Measurements from ENCODE around the gene IFNA4. TPM values are rescaled to one million over a fixed set of nuclear protein-coding genes. Genes with fewer than 3 reads are reported as not detected.

Gene IFNA4
- total RNA-seq, 1 experiment from 2014 or later, result not detected

GRCh38 chr9:21153336-21154017 is 33.9 kb downstream of the IFNA4 start:
- Histone ChIP-seq H3K4me1 (ENCODE audit: control insufficient read depth in 1 of 2, insufficient read depth in 2 of 2, low read length in 2 of 2) (peaks cover 0 to 8% of the 10 kb centered on the region in 2 experiments; a peak in 1 of 4 replicates), H3K9me3 (ENCODE audit: control insufficient read depth in 1 of 2, insufficient read depth in 1 of 2, low read depth in 1 of 2, low read length in 2 of 2) (no peaks in the 10 kb centered on the region), H2AFZ (ENCODE audit: low read depth, low read length, poor library complexity, severe bottlenecking) (peak overlapping the region; percentile 96), H3K79me2 (ENCODE audit: insufficient read depth, low read length) (no peaks in the 10 kb centered on the region), H3K27ac (ENCODE audit: low read depth, low read length) (no peak overlapping the region), H3K36me3 (ENCODE audit: control insufficient read depth in 1 of 2, insufficient read depth in 2 of 2, low read length in 2 of 2) (no peaks in the 10 kb centered on the region), H3K9me2 (ENCODE audit: insufficient read depth) (no peaks in the 10 kb centered on the region), H4K20me1 (ENCODE audit: insufficient read depth) (no peaks in the 10 kb centered on the region), H3K4me2 (ENCODE audit: low read length) (peak overlapping the region; percentile 44), H3K4me3 (replicated peaks in 1 of 2; ENCODE audit: low read depth in 1 of 2, low read length in 2 of 2) (0 out of 4 replicates have a peak overlapping the region, but pooled peaks of 1 of the 2 experiments have one; percentile 8), H3K9ac (ENCODE audit: low read length) (no peak overlapping the region), H3K27me3 (ENCODE audit: insufficient read depth, low read length) (no peaks in the 10 kb centered on the region)
- TF ChIP-seq SIN3A (IDR thresholded peaks at IDR 0.05; ENCODE audit: low read depth), result no peak
- intact Hi-C loops (cut with micrococcal nuclease), result no loop called here
- RAD21 ChIA-PET (ENCODE audit: low non-redundant PET in 1 of 2, low total read pairs in 2 of 2, uncharacterized antibody in 2 of 2, unreplicated experiment in 2 of 2), result no interaction called here
- ATAC-seq, result peak; percentile 86
- CTCF ChIA-PET, result interaction anchor here (0.8 to 1.6 kb wide), 10 partner anchors 12 to 400 kb away, joined by 3 to 8 read pairs (median 4); partner anchors contain the start of gene IFNW1
- no peak for DNase-seq (ENCODE audit: low read depth, low spot score)
- no TSS peak for BruUV-seq (replicated peaks)
- POLR2A ChIA-PET, result no interaction called here

GRCh38 chr9:21144603-21145002 is 42.8 kb downstream of the IFNA4 start:
- Histone ChIP-seq H2AFZ (ENCODE audit: low read depth, low read length, poor library complexity, severe bottlenecking) (no peak overlapping the region), H3K27me3 (ENCODE audit: insufficient read depth, low read length) (no peaks in the 10 kb centered on the region), H3K79me2 (ENCODE audit: insufficient read depth, low read length) (no peaks in the 10 kb centered on the region), H3K36me3 (ENCODE audit: control insufficient read depth in 1 of 2, insufficient read depth in 2 of 2, low read length in 2 of 2) (no peaks in the 10 kb centered on the region), H3K27ac (ENCODE audit: low read depth, low read length) (no peak overlapping the region), H3K4me1 (ENCODE audit: control insufficient read depth in 1 of 2, insufficient read depth in 2 of 2, low read length in 2 of 2) (no peaks in the 10 kb centered on the region), H4K20me1 (ENCODE audit: insufficient read depth) (no peaks in the 10 kb centered on the region), H3K4me3 (replicated peaks in 1 of 2; ENCODE audit: low read depth in 1 of 2, low read length in 2 of 2) (no peak overlapping the region), H3K4me2 (ENCODE audit: low read length) (no peak overlapping the region), H3K9me3 (ENCODE audit: control insufficient read depth in 1 of 2, insufficient read depth in 1 of 2, low read depth in 1 of 2, low read length in 2 of 2) (no peaks in the 10 kb centered on the region; a peak in 1 of 4 replicates), H3K9me2 (ENCODE audit: insufficient read depth) (no peaks in the 10 kb centered on the region), H3K9ac (ENCODE audit: low read length) (no peak overlapping the region)
- ChIA-PET POLR2A (no interaction called here), CTCF (no interaction called here), RAD21 (ENCODE audit: low non-redundant PET in 1 of 2, low total read pairs in 2 of 2, uncharacterized antibody in 2 of 2, unreplicated experiment in 2 of 2) (no interaction called here)
- ATAC-seq (no peak), DNase-seq (ENCODE audit: low read depth, low spot score) (no peak)
- BruUV-seq (replicated peaks), result no TSS peak
- intact Hi-C loops (cut with micrococcal nuclease), result no loop called here
- TF ChIP-seq ELF1 (IDR thresholded peaks at IDR 0.05; ENCODE audit: borderline replicate concordance, low read depth), result no peak
- no peak for TF ChIP-seq CEBPB (IDR thresholded peaks at IDR 0.05; ENCODE audit: low read depth)
- TF ChIP-seq POLR2AphosphoS5 (IDR thresholded peaks at IDR 0.05; ENCODE audit: low read depth, low read length), result no peak
- no peak for TF ChIP-seq CBX3 (IDR thresholded peaks at IDR 0.05; ENCODE audit: low read depth)
- no peak for TF ChIP-seq EZH2 (IDR thresholded peaks at IDR 0.05)
- no peak for TF ChIP-seq RAD21 (IDR thresholded peaks at IDR 0.05; ENCODE audit: low read depth)
- TF ChIP-seq POLR2A (IDR thresholded peaks at IDR 0.05; ENCODE audit: borderline replicate concordance, extremely low read depth, insufficient read depth, insufficient read length), result no peak
- no peak for TF ChIP-seq CTCF (IDR thresholded peaks at IDR 0.05 in 2 of 3, conservative IDR thresholded peaks at IDR 0.05 in 1 of 3; ENCODE audit: borderline replicate concordance in 1 of 3, insufficient read depth in 1 of 3, low read depth in 2 of 3, low read length in 2 of 3)
- no peak for TF ChIP-seq JUND (IDR thresholded peaks at IDR 0.05)
- no peak for TF ChIP-seq ZNF274 (IDR thresholded peaks at IDR 0.05; ENCODE audit: low read depth, low read length)
- TF ChIP-seq SP1 (IDR thresholded peaks at IDR 0.05; ENCODE audit: low read depth), result no peak
- no peak for TF ChIP-seq EZH2phosphoT487 (IDR thresholded peaks at IDR 0.05; ENCODE audit: borderline replicate concordance)
- TF ChIP-seq YY1 (IDR thresholded peaks at IDR 0.05; ENCODE audit: extremely low read depth, insufficient replicate concordance, low read depth, low read length), result no peak
- no peak for TF ChIP-seq SIN3A (IDR thresholded peaks at IDR 0.05; ENCODE audit: low read depth)
- no peak for TF ChIP-seq REST (IDR thresholded peaks at IDR 0.05; ENCODE audit: low read depth)
- TF ChIP-seq SRF (IDR thresholded peaks at IDR 0.05; ENCODE audit: low read depth), result no peak
- no peak for TF ChIP-seq ZFX (IDR thresholded peaks at IDR 0.05)
